ENCODE measurements around the gene CMTM4. TPM values are rescaled to one million over a fixed set of nuclear protein-coding genes. Genes with fewer than 3 reads are reported as not detected.

Gene CMTM4
- total and polyA plus RNA-seq, 2 of the 8 experiments (the other 6 are each of a cell fraction or from before 2014, with no cell fraction given), result 35.3 to 51.7 TPM

GRCh38 chr16:66692341-66692740, 4.2 kb downstream of the CMTM4 start:
- FAIRE-seq (no peak), DNase-seq (ENCODE audit: low read depth in 1 of 2, low spot score in 2 of 2) (no peak)
- POLR2A ChIA-PET (ENCODE audit: partially characterized antibody), result interaction anchor here (0.7 to 1.0 kb wide), 4 partner anchors 9 to 138 kb away, joined by 3 to 5 read pairs (median 4); partner anchors contain the start of gene NAE1
- 83% methylated on average over 6 of the region's 6 CpGs; no CpG with 5 or more reads in 1 of the 2 experiments for WGBS, 2 experiments (ENCODE audit: extremely low coverage in 1 of 2, insufficient coverage in 1 of 2, insufficient read length in 1 of 2, insufficient replicate concordance in 2 of 2, low coverage in 1 of 2, low lambda C conversion rate in 2 of 2, missing lambda C conversion rate in 1 of 2)
- Histone ChIP-seq H3K9ac (replicated peaks in 1 of 4; ENCODE audit: extremely low read depth in 1 of 4, low read depth in 3 of 4, low read length in 3 of 4) (no peak overlapping the region), H2BK15ac (ENCODE audit: low read length) (no peak overlapping the region), H2BK12ac (ENCODE audit: low read depth, low read length) (no peak overlapping the region), H3K9me3 (ENCODE audit: insufficient read depth in 2 of 2, low read depth in 1 of 2, low read length in 1 of 2) (no peaks in the 10 kb centered on the region), H3K4me2 (ENCODE audit: insufficient read depth in 1 of 2, low read depth in 2 of 2, low read length in 2 of 2) (0 out of 4 replicates have a peak overlapping the region, but pooled peaks of 1 of the 2 experiments have one; percentile 13), H3K18ac (ENCODE audit: extremely low read depth, low read length) (0 out of 2 replicates have a peak overlapping the region, but pooled peaks have one; percentile 0), H4K8ac (ENCODE audit: extremely low read depth, insufficient read depth, low read length) (no peak overlapping the region), H3K27me3 (replicated peaks in 1 of 4; ENCODE audit: control insufficient read depth in 3 of 4, extremely low read depth in 1 of 4, insufficient read depth in 3 of 4, low read length in 3 of 4) (no peaks in the 10 kb centered on the region; a peak in 1 of 7 replicates), H2AK5ac (ENCODE audit: low read depth, low read length) (no peak overlapping the region), H3K79me1 (ENCODE audit: low read depth, low read length) (peaks cover 17% of the 10 kb centered on the region), H3K23ac (ENCODE audit: insufficient read length) (no peak overlapping the region), H3K56ac (replicated peaks; ENCODE audit: insufficient read length, low read depth, low read length) (no peak overlapping the region), H3K4ac (replicated peaks; ENCODE audit: insufficient read length, low read depth, low read length) (no peak overlapping the region), H4K20me1 (replicated peaks in 1 of 2; ENCODE audit: control insufficient read depth in 1 of 2, insufficient read depth in 2 of 2, low read length in 2 of 2) (peaks cover 0 to 13% of the 10 kb centered on the region in 2 experiments), H4K91ac (replicated peaks; ENCODE audit: insufficient read length, low read length) (no peak overlapping the region), H4K5ac (ENCODE audit: insufficient read length, low read depth, low read length) (no peak overlapping the region), H2AFZ (ENCODE audit: low read length) (no peak overlapping the region), H3K79me2 (ENCODE audit: control insufficient read depth in 1 of 2, insufficient read depth in 2 of 2, low read length in 2 of 2) (peaks cover 0 to 62% of the 10 kb centered on the region in 2 experiments; a peak in 2 of 4 replicates), H2BK20ac (ENCODE audit: low read length) (no peak overlapping the region), H3K4me3 (ENCODE audit: extremely low read depth in 1 of 4, insufficient read depth in 2 of 4, low read depth in 3 of 4, low read length in 4 of 4) (no peak overlapping the region), H3K14ac (ENCODE audit: insufficient read length) (no peak overlapping the region), H3K27ac (ENCODE audit: low read depth, low read length) (no peak overlapping the region), H2BK5ac (ENCODE audit: low read depth, low read length) (no peak overlapping the region), H3K4me1 (replicated peaks in 1 of 4; ENCODE audit: control insufficient read depth in 3 of 4, insufficient read depth in 4 of 4, low read length in 3 of 4) (peaks cover 5 to 18% (median 9%) of the 10 kb centered on the region in 4 experiments), H2BK120ac (replicated peaks; ENCODE audit: low read depth, low read length) (no peak overlapping the region), H3K23me2 (ENCODE audit: low read depth, low read length) (peaks cover 12% of the 10 kb centered on the region; the same call in 1 of the 2 replicates), H3K36me3 (ENCODE audit: control insufficient read depth in 2 of 4, insufficient read depth in 4 of 4, low read length in 3 of 4) (no peaks in the 10 kb centered on the region)
- CTCF ChIA-PET (ENCODE audit: partially characterized antibody), result interaction anchor here (1.1 to 2.6 kb wide), 2 partner anchors 29 to 175 kb away, joined by 7 read pairs; no protein-coding TSS in a partner anchor
- no peak for TF ChIP-seq TEAD4 (IDR thresholded peaks at IDR 0.05; ENCODE audit: low read depth, low read length)
- TF ChIP-seq TCF12 (IDR thresholded peaks at IDR 0.05; ENCODE audit: low read depth, low read length), result no peak
- no peak for TF ChIP-seq CHD1 (IDR thresholded peaks at IDR 0.05; ENCODE audit: low read depth, low read length)

Data from H1 (cell line).